HepG2 (cell line): ENCODE measurements around the gene SELENOV. TPM values are rescaled to one million over a fixed set of nuclear protein-coding genes. Genes with fewer than 3 reads are reported as not detected.

Source experiments
- ATAC-seq: fragments of 200-7000 bp; cut with Tn5 transposase; 3 replicates; pipeline ENCODE4 v1.9.1; 2020; ENCODE audit warnings: mild to moderate bottlenecking, moderate library complexity
- BruUV-seq: library from RNA; stranded (reverse); fragments of 400-500 nt; replicated peaks from 2 replicates; lab custom pipeline; 2021; lab: Mats Ljungman, UMichigan
- CTCF ChIA-PET: fragments of 300-600 bp; formaldehyde crosslinking; extraction: SDS; loops from one replicate; lab custom pipeline; 2021; ENCODE audit warnings: low total read pairs, inconsistent platforms, low intra/inter-chr PET ratio; lab: Yijun Ruan, JAX
- POLR2A ChIA-PET: fragments of 350-600 bp; sonication (Branson Sonifier 250); formaldehyde crosslinking; loops from one replicate; lab custom pipeline; 2020; ENCODE audit warnings: antibody characterized with exemption, inconsistent platforms; lab: Yijun Ruan, JAX
- DNase-seq: peaks from one replicate; pipeline ENCODE4 v3.0.0-alpha.2; 2015; ENCODE audit warnings: low spot score
- FAIRE-seq: peaks from 3 replicates; lab custom pipeline; 2011; peaks lifted over from hg19 to GRCh38; lab: Jason Lieb, UNC
- H2AFZ ChIP-seq: one replicate; pipeline ENCODE4 v1.6.1; 2011; ENCODE audit warnings: low read length, inconsistent platforms
- H3K27ac ChIP-seq: fragments of 300-600 bp; 3 replicates; pipeline ENCODE4 v1.8.0; 2011; ENCODE audit warnings: mixed run types, mild to moderate bottlenecking, mixed read lengths, low read length, inconsistent platforms; ENCODE audit not compliant: insufficient read depth; ENCODE audit errors: extremely low read length
- H3K27me3 ChIP-seq, 2 experiments: fragments of 200-600 bp in 1 of 2; 2 replicates in 1 of 2; 3 replicates in 1 of 2; pipeline versions ENCODE4 v1.6.0 to v1.8.0; 2011; ENCODE audit warnings: low read length in 2 of 2, mild to moderate bottlenecking in 2 of 2, moderate library complexity in 2 of 2, inconsistent platforms in 1 of 2; ENCODE audit not compliant: insufficient read depth in 2 of 2, control insufficient read depth in 1 of 2
- H3K36me3 ChIP-seq, 2 experiments: fragments of 200-600 bp in 1 of 2; replicated peaks in 1 of 2; 2 replicates in 1 of 2; 3 replicates in 1 of 2; pipeline versions ENCODE4 v1.5.1 to v1.8.0; 2011; ENCODE audit warnings: low read length in 2 of 2, inconsistent platforms in 1 of 2; ENCODE audit not compliant: insufficient read depth in 2 of 2, control insufficient read depth in 1 of 2
- H3K4me1 ChIP-seq: 2 replicates; pipeline ENCODE4 v1.5.1; 2012; ENCODE audit warnings: low read length, inconsistent platforms; ENCODE audit not compliant: insufficient read depth
- H3K4me2 ChIP-seq: 2 replicates; pipeline ENCODE4 v1.6.0; 2011; ENCODE audit warnings: low read depth, low read length, inconsistent platforms
- H3K4me3 ChIP-seq, 3 experiments: fragments of 200-600 bp in 1 of 3; sonication (generic), shearing (Covaris generic) in 1 of 3; replicated peaks in 1 of 3; 2 replicates each; pipeline ENCODE4 v1.5.1; 2011 to 2016; ENCODE audit warnings: low read length in 3 of 3, inconsistent platforms in 2 of 3, low read depth in 2 of 3, mild to moderate bottlenecking in 2 of 3, control low read depth in 1 of 3, mixed read lengths in 1 of 3; ENCODE audit not compliant: insufficient read depth in 1 of 3
- H3K79me2 ChIP-seq: one replicate; pipeline ENCODE4 v1.6.1; 2011; ENCODE audit warnings: low read length, inconsistent platforms; ENCODE audit not compliant: insufficient read depth
- H3K9ac ChIP-seq: 2 replicates; pipeline ENCODE4 v1.6.0; 2011; ENCODE audit warnings: mild to moderate bottlenecking, low read depth, low read length, inconsistent platforms; ENCODE audit not compliant: insufficient read depth
- H3K9me3 ChIP-seq: 2 replicates; pipeline ENCODE4 v1.5.1; 2012; ENCODE audit warnings: mild to moderate bottlenecking, low read length
- H4K20me1 ChIP-seq: 2 replicates; pipeline ENCODE4 v1.6.0; 2011; ENCODE audit warnings: inconsistent platforms, mild to moderate bottlenecking, low read length, moderate library complexity; ENCODE audit not compliant: insufficient read depth
- CCDC6 ChIP-seq: sonication (generic); formaldehyde crosslinking; IDR thresholded peaks from 2 replicates; pipeline ENCODE4 v1.8.1; 2022; ENCODE audit warnings: mild to moderate bottlenecking, missing genetic modification reagents, moderate library complexity
- E2F5 ChIP-seq: sonication (generic); formaldehyde crosslinking; conservative IDR thresholded peaks from 2 replicates; pipeline ENCODE4 v1.4.0; 2020; ENCODE audit warnings: missing genetic modification reagents
- GABPA ChIP-seq, 2 experiments: IDR thresholded peaks; 2 replicates each; pipeline ENCODE4 v1.6.1; 2011 to 2016; ENCODE audit warnings: low read depth in 2 of 2, low read length in 1 of 2, missing biosample characterization in 1 of 2, missing genetic modification characterization in 1 of 2
- MED1 ChIP-seq: sonication (generic); formaldehyde crosslinking; IDR thresholded peaks from 2 replicates; pipeline ENCODE4 v1.4.0; 2020; ENCODE audit warnings: missing genetic modification reagents
- NRL ChIP-seq: sonication (generic); formaldehyde crosslinking; IDR thresholded peaks from 2 replicates; pipeline ENCODE4 v1.5.0; 2020; ENCODE audit warnings: missing genetic modification reagents, mild to moderate bottlenecking, moderate library complexity, borderline replicate concordance
- SMAD9 ChIP-seq: sonication (generic); formaldehyde crosslinking; IDR thresholded peaks from 2 replicates; pipeline ENCODE4 v1.5.1; 2020; ENCODE audit warnings: mild to moderate bottlenecking, missing genetic modification reagents
- TCF7 ChIP-seq: sonication (generic); IDR thresholded peaks from 2 replicates; pipeline ENCODE4 v1.6.1; 2016; ENCODE audit warnings: antibody characterized with exemption, low read depth
- ZHX1 ChIP-seq: sonication (generic); formaldehyde crosslinking; IDR thresholded peaks from 2 replicates; pipeline ENCODE4 v1.8.1; 2022; ENCODE audit warnings: low read depth, mild to moderate bottlenecking, missing genetic modification reagents
- ZNF770 ChIP-seq: sonication (generic); formaldehyde crosslinking; IDR thresholded peaks from 2 replicates; pipeline ENCODE4 v1.5.0; 2020; ENCODE audit warnings: mild to moderate bottlenecking, missing genetic modification reagents
- ZNF841 ChIP-seq: sonication (generic); formaldehyde crosslinking; IDR thresholded peaks from 2 replicates; pipeline ENCODE4 v1.8.1; 2023; ENCODE audit warnings: missing genetic modification reagents, borderline replicate concordance
- WGBS: methylation state at CpG from one replicate; pipeline ENCODE4 v1.1.6; 2017; ENCODE audit warnings: low lambda C conversion rate; 5-methylcytosine and 5-hydroxymethylcytosine counted together
- in situ Hi-C: cut with HindIII; loops from 2 replicates; pipeline ENCODE4 v1.10.0; 2017; ENCODE audit warnings: low pct_unique_long_range_greater_than_20kb; ENCODE audit not compliant: extremely low pct_ligation_motif_present
- intact Hi-C: fragments of 100-400 bp; cut with micrococcal nuclease; formaldehyde crosslinking; loops from one replicate; pipeline ENCODE4 v1.10.0; 2022; ENCODE audit not compliant: unreplicated experiment
- polyA plus RNA-seq, 8 experiments: library from polyadenylated mRNA; depleted of rRNA in 3 of 8; stranded (reverse) in 7 of 8; unstranded in 1 of 8; fragments of >200 nt; fragmentation: Illumina TruSeq in 4 of 8; extraction: Trizol in 4 of 8; gene quantifications; 2 replicates each; pipeline versions ENCODE4 v1.2.1 to v1.2.3, GENCODE V29; 2011 to 2016; ENCODE audit warnings: low read depth in 4 of 8, missing spikeins in 1 of 8, mixed read lengths in 1 of 8; ENCODE audit not compliant: insufficient read depth in 1 of 8
- total RNA-seq, 5 experiments: library from RNA; depleted of rRNA; stranded (reverse); fragments of >200 nt; fragmentation: Illumina TruSeq; extraction: Trizol; gene quantifications; 2 replicates each; pipeline ENCODE4 v1.2.3, GENCODE V29; 2016; ENCODE audit warnings: low read depth in 1 of 5
- TF ChIP-seq, protein P1 (sequence below): IDR thresholded peaks from 2 replicates; pipeline ENCODE4 v1.6.1; 2016; ENCODE audit warnings: control low read depth
- TF ChIP-seq, protein P2 (sequence below): sonication (generic); formaldehyde crosslinking; IDR thresholded peaks from 2 replicates; pipeline ENCODE4 v1.8.0; 2022; ENCODE audit warnings: missing genetic modification reagents, mild to moderate bottlenecking, moderate library complexity, borderline replicate concordance
- TF ChIP-seq, protein P3 (sequence below): IDR thresholded peaks from 2 replicates; pipeline ENCODE4 v1.6.1; 2016; ENCODE audit warnings: missing compliant biosample characterization, missing genetic modification reagents, borderline replicate concordance

The SELENOV gene
- total and polyA plus RNA-seq, 2 of the 13 experiments (the other 11 are each of a cell fraction or from before 2014, with no cell fraction given), result not detected

DNA sequence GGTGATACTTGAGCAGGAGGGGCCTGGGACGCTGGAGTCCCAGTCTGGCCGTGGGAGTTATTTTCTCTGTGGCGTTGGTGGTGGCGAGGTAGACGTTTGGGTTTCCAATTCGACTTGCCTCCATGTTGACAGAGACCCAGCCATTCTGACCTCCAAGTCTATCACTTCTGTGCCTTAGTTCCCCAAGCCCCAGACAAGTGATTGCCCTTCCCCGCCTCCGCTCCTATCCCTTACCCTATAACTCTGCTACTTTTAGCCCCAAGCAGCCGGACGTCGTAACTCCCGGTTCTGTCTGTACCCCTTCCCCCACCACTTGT, 33.8 kb upstream of the SELENOV start:
- in situ Hi-C loops, result no loop called here
- Histone ChIP-seq H3K79me2 (peaks cover 18% of the 10 kb centered on the region), H3K9ac (peak overlapping the region; percentile 99), H3K27me3 (no peaks in the 10 kb centered on the region; a peak in 1 of 5 replicates), H3K9me3 (no peaks in the 10 kb centered on the region), H4K20me1 (no peaks in the 10 kb centered on the region), H3K4me1 (peaks cover 25% of the 10 kb centered on the region), H3K4me2 (peak overlapping the region; percentile 87), H3K4me3 (peak overlapping the region; percentile 84 to 96 (median 94)), H3K36me3 (peaks cover 11 to 33% of the 10 kb centered on the region in 2 experiments; a peak in 4 of 5 replicates), H3K27ac (peak overlapping the region; percentile 89), H2AFZ (no peak overlapping the region)
- DNase-seq (no peak), FAIRE-seq (no peak), ATAC-seq (peak; percentile 8)
- intact Hi-C loops, result no loop called here
- BruUV-seq, result TSS peak; percentile 44
- ChIA-PET CTCF (no interaction called here), POLR2A (interaction anchor here (1.0 to 1.2 kb wide), 2 partner anchors 46 to 58 kb away, joined by 3 to 5 read pairs; partner anchors contain the start of gene RPS16)
- 2% methylated on average over 11 of the region's 12 CpGs for WGBS
- TF ChIP-seq, protein P1, sequence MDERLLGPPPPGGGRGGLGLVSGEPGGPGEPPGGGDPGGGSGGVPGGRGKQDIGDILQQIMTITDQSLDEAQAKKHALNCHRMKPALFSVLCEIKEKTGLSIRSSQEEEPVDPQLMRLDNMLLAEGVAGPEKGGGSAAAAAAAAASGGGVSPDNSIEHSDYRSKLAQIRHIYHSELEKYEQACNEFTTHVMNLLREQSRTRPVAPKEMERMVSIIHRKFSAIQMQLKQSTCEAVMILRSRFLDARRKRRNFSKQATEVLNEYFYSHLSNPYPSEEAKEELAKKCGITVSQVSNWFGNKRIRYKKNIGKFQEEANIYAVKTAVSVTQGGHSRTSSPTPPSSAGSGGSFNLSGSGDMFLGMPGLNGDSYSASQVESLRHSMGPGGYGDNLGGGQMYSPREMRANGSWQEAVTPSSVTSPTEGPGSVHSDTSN (CRISPR knock-in tag), result no peak
- TF ChIP-seq ZNF770 (no peak), MED1 (no peak), TCF7 (no peak), GABPA (IDR thresholded peaks at IDR 0.05; ENCODE audit: low read depth, low read length) (no peak), GABPA (CRISPR knock-in tag; IDR thresholded peaks at IDR 0.05; ENCODE audit: low read depth) (no peak), CCDC6 (0 out of 2 replicates have a peak, but pooled peaks have one; percentile 4), E2F5 (CRISPR knock-in tag) (no peak), NRL (CRISPR knock-in tag) (no peak), ZHX1 (no peak), ZNF841 (CRISPR knock-in tag) (0 out of 2 replicates have a peak, but pooled peaks have one; percentile 29), SMAD9 (CRISPR knock-in tag) (no peak)
- TF ChIP-seq, protein P2, sequence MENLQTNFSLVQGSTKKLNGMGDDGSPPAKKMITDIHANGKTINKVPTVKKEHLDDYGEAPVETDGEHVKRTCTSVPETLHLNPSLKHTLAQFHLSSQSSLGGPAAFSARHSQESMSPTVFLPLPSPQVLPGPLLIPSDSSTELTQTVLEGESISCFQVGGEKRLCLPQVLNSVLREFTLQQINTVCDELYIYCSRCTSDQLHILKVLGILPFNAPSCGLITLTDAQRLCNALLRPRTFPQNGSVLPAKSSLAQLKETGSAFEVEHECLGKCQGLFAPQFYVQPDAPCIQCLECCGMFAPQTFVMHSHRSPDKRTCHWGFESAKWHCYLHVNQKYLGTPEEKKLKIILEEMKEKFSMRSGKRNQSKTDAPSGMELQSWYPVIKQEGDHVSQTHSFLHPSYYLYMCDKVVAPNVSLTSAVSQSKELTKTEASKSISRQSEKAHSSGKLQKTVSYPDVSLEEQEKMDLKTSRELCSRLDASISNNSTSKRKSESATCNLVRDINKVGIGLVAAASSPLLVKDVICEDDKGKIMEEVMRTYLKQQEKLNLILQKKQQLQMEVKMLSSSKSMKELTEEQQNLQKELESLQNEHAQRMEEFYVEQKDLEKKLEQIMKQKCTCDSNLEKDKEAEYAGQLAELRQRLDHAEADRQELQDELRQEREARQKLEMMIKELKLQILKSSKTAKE, result no peak
- TF ChIP-seq, protein P3, sequence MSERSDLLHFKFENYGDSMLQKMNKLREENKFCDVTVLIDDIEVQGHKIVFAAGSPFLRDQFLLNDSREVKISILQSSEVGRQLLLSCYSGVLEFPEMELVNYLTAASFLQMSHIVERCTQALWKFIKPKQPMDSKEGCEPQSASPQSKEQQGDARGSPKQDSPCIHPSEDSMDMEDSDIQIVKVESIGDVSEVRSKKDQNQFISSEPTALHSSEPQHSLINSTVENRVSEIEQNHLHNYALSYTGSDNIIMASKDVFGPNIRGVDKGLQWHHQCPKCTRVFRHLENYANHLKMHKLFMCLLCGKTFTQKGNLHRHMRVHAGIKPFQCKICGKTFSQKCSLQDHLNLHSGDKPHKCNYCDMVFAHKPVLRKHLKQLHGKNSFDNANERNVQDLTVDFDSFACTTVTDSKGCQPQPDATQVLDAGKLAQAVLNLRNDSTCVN (CRISPR knock-in tag), result 0 out of 2 replicates have a peak, but pooled peaks have one; percentile 4
